ENCODE results near the gene NFIB. TPM values are rescaled to one million over a fixed set of nuclear protein-coding genes. Genes with fewer than 3 reads are reported as not detected.

NFIB gene
- total RNA-seq, 2 donors from 2014 or later: 53.0 to 54.0 TPM

DNA sequence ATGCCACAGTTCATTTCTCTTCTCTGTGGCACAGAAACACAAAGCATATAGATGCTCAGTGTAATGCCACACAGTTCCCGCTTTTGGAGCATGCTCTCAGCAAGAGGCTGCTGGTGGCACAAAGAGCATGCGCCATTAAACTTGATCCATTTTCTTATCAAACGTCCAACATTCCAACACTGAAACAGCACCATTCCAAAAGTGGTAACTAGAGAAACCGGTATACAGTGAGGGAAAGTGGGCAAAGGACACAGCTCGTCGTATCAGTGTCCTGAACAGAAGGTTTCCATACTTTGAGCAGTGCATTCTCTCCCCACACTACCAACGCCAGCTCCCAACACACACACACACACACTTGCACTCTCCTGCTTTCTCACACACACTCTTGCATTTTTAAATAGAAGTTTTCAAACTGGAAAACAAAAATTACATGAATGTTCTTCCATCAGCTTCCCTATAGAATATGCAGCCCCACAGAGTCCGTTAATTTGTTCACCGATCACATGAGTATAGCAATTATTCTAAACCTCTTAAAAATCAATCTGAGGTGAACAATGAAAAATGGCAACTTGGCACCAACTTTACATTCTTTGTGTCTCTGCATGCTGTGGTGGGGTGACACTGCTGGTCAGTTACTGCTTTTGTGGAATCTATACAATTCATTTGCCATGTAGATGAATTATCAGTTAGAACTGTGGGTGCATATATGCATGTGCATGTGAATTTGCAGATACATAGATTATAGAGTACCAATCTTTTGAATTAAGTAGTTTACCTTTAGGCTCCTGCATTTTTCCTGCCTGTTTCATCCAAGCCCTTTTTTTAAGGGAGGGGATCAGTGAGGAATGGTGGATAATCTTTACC, 5.7 kb downstream of the NFIB start:
- H3K36me3 ChIP-seq: no peaks in the 10 kb centered on the region
- DNase-seq: no peak
- TF ChIP-seq, protein P1, sequence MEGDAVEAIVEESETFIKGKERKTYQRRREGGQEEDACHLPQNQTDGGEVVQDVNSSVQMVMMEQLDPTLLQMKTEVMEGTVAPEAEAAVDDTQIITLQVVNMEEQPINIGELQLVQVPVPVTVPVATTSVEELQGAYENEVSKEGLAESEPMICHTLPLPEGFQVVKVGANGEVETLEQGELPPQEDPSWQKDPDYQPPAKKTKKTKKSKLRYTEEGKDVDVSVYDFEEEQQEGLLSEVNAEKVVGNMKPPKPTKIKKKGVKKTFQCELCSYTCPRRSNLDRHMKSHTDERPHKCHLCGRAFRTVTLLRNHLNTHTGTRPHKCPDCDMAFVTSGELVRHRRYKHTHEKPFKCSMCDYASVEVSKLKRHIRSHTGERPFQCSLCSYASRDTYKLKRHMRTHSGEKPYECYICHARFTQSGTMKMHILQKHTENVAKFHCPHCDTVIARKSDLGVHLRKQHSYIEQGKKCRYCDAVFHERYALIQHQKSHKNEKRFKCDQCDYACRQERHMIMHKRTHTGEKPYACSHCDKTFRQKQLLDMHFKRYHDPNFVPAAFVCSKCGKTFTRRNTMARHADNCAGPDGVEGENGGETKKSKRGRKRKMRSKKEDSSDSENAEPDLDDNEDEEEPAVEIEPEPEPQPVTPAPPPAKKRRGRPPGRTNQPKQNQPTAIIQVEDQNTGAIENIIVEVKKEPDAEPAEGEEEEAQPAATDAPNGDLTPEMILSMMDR (IDR thresholded peaks at IDR 0.05): no peak
- H3K9me3 ChIP-seq: no peaks in the 10 kb centered on the region
- H3K27me3 ChIP-seq: no peaks in the 10 kb centered on the region
- H3K27ac ChIP-seq: no peak overlapping the region
- intact Hi-C loops (cut with DNase I): no loop called here
- H3K4me1 ChIP-seq: no peaks in the 10 kb centered on the region
- H3K9ac ChIP-seq (ENCODE audit: low read depth in 2 of 2, low read length in 2 of 2): no peak overlapping the region
- no peak overlapping the region for H3K4me3 ChIP-seq

DNA sequence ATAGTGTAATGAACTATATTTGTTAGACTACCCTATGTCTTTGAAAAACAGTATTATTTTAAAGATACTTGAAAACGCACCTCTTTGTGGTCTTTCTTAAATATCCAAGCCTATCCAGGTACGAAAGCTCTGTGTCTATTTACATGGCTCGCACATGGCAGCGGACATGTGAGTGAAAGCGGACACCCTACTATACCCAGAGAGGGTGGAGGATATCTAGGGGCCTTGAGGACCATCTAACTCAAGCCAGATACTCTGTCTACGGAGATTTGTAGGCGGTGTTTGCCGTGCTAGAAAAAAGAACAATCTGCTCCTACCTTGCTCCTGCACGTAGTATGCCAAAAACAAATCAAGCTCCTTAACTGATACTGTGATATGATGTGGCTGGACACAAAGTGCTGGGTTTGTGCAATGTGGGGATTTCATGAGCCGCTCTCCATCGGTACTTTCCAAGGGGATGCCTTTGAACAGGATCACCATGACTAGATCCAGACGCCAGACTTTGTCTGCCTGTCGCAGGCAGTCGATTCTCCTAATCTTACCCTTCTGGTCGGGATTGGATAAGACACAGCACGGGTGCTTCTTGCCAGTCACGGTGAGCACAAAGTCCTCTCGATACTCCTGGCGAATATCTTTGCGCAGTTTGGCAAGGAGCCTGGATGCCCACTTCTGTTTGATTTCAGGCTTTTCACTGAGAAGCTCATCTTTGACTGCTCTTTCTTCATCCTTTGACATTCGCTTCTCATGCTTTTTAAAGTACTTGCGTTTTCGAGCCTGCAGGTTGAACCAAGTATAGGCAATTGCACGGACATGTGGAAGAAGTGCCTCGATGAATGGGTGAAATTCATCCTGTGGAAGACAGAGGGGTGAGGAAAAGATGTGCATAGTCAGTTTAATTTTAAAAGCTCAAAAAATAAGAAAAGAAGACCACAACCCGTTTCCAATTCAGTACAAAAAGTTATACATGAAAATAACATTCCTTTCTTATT, 7.0 kb downstream of the NFIB start:
- Histone ChIP-seq H3K27me3 (no peaks in the 10 kb centered on the region), H3K4me3 (no peak overlapping the region), H3K4me1 (no peaks in the 10 kb centered on the region), H3K9ac (ENCODE audit: low read depth in 2 of 2, low read length in 2 of 2) (no peak overlapping the region), H3K27ac (no peak overlapping the region), H3K36me3 (no peaks in the 10 kb centered on the region), H3K9me3 (no peaks in the 10 kb centered on the region)
- intact Hi-C loops (cut with DNase I): no loop called here
- no peak for DNase-seq
- TF ChIP-seq, protein P1 (IDR thresholded peaks at IDR 0.05): no peak

DNA sequence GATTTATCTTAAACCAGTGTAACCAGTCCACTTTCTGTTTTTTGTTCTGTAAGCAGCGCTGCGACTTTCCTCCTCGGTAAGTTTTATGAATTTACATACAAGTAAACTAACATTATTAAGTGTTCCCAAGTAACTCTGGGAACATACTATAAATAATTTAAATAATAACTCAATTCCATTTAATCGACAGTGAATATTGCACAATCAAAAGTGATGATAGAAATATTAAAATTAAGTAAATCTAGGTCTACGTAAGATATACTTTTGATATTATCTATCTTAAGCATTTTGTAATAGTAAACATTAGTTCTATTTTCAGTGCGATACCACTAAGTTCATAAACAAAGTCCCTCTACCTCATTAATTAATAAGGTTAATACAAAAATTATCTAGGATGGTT, 7.8 kb downstream of the NFIB start:
- H3K9ac ChIP-seq (ENCODE audit: low read depth in 2 of 2, low read length in 2 of 2): no peak overlapping the region
- TF ChIP-seq, protein P1 (IDR thresholded peaks at IDR 0.05): no peak
- H3K4me3 ChIP-seq: no peak overlapping the region
- no peak for DNase-seq
- H3K27me3 ChIP-seq: no peaks in the 10 kb centered on the region
- H3K9me3 ChIP-seq: no peaks in the 10 kb centered on the region
- H3K4me1 ChIP-seq: no peaks in the 10 kb centered on the region
- H3K36me3 ChIP-seq: no peaks in the 10 kb centered on the region
- intact Hi-C loops (cut with DNase I): no loop called here
- no peak overlapping the region for H3K27ac ChIP-seq

DNA sequence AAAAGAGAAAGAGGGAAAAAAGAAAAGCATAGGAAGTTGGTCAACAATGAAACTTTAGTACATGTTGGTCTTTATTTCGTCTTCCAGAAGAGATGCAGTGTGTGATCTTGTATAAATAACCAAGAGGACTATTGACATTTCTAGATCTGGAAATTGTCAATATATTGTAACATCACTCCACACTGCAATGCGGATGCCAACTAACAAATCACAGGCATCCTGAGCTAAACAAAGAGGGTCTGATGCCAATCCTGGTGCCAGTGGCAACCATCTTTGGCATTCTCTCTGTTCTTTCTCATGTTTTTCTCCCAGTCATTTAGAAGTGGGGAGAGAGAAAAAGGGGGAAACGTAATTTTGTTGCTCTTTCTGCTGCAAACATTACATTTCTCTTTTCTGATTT, 9.7 kb downstream of the NFIB start:
- Histone ChIP-seq H3K36me3 (no peaks in the 10 kb centered on the region), H3K9ac (ENCODE audit: low read depth in 2 of 2, low read length in 2 of 2) (no peak overlapping the region), H3K4me3 (no peak overlapping the region), H3K27me3 (no peaks in the 10 kb centered on the region), H3K4me1 (no peaks in the 10 kb centered on the region), H3K27ac (no peak overlapping the region), H3K9me3 (no peaks in the 10 kb centered on the region)
- TF ChIP-seq, protein P1 (IDR thresholded peaks at IDR 0.05): no peak
- no peak for DNase-seq
- intact Hi-C loops (cut with DNase I): no loop called here

DNA sequence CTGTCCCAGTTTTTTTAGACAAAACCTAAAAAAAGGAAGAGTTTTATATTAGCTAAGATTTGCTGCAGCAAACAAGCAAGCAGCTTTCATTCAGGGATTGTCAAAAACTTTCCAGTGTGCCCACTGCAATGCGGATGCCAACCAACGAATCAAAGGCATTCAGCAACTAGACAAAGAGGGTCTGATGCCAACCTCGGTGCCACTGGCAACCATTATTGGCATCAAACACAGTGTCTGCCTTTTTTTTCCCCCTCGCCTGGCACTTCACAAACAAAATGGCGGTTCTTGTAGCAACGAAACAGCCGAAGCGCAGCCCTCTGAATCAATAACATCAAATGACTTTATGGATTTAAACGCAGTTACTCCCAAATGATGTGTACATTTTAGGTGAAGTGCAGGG, 10.4 kb downstream of the NFIB start:
- H3K36me3 ChIP-seq: no peaks in the 10 kb centered on the region
- no peaks in the 10 kb centered on the region for H3K4me1 ChIP-seq
- no peak overlapping the region for H3K27ac ChIP-seq
- no peaks in the 10 kb centered on the region for H3K9me3 ChIP-seq
- TF ChIP-seq, protein P1 (IDR thresholded peaks at IDR 0.05): no peak
- no peak overlapping the region for H3K9ac ChIP-seq (ENCODE audit: low read depth in 2 of 2, low read length in 2 of 2)
- intact Hi-C loops (cut with DNase I): no loop called here
- DNase-seq: no peak
- H3K27me3 ChIP-seq: no peaks in the 10 kb centered on the region
- H3K4me3 ChIP-seq: no peak overlapping the region

Data from colonic mucosa (tissue), 4 donors.